MM.1S (cell line): Measurements from ENCODE around the gene PRKAR1B.

Experiments used
- CTCF ChIP-seq: fragments of 300-600 bp; sonication (generic); IDR thresholded peaks from 2 replicates; pipeline ENCODE4 v1.5.1; 2016; ENCODE audit warnings: antibody characterized with exemption, low read length, mixed read lengths
- EZH2 ChIP-seq: fragments of 300-600 bp; sonication (generic); optimal IDR thresholded peaks from 2 replicates; pipeline ENCODE3; 2017; ENCODE audit warnings: low read depth, mild to moderate bottlenecking, antibody characterized with exemption, low read length, mixed read lengths
- EZH2phosphoT487 ChIP-seq: fragments of 300-600 bp; sonication (generic); IDR thresholded peaks from 2 replicates; pipeline ENCODE4 v1.6.1; 2018; ENCODE audit warnings: antibody characterized with exemption, low read length

GRCh38 chr7:572416-573268, 154.4 kb downstream of the PRKAR1B start:
- no peak for TF ChIP-seq CTCF
- TF ChIP-seq EZH2 = no peak
- TF ChIP-seq EZH2phosphoT487 = no peak
